ENCODE measurements around the gene MYO15B. TPM values are rescaled to one million over a fixed set of nuclear protein-coding genes. Genes with fewer than 3 reads are reported as not detected.
A peak's percentile ranks its signal among the peaks of the same experiment; 100 is the strongest.

MYO15B gene
- total RNA-seq, 1 donor from 2014 or later = 1.6 TPM

DNA sequence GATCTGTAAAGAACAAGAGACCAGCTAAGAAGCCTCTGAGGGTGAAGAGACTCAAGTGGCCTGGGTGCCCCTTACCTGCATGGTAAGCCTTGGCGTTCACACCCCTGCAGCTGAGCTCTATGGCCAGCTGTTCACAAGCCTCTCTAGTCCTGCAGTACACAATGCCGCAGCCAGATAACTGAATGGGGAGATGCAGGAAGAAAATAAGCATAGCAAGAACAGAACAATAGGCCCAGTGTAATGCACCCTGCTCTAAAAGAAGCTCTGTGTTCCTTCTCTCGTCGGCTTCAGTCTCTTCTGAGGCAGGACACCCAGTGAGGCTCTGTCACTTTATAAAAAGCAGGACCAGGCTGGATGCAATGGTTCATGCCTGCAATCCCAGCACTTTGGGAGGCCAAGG is 73.9 kb downstream of the MYO15B start:
- Histone ChIP-seq H3K36me3 (ENCODE audit: control insufficient read depth, insufficient read depth, low read length) (peaks cover 19% of the 10 kb centered on the region), H3K4me3 (ENCODE audit: low read depth, low read length) (no peak overlapping the region), H3K27me3 (ENCODE audit: control insufficient read depth, insufficient read depth, low read length) (no peaks in the 10 kb centered on the region)
- TF ChIP-seq, protein P1, sequence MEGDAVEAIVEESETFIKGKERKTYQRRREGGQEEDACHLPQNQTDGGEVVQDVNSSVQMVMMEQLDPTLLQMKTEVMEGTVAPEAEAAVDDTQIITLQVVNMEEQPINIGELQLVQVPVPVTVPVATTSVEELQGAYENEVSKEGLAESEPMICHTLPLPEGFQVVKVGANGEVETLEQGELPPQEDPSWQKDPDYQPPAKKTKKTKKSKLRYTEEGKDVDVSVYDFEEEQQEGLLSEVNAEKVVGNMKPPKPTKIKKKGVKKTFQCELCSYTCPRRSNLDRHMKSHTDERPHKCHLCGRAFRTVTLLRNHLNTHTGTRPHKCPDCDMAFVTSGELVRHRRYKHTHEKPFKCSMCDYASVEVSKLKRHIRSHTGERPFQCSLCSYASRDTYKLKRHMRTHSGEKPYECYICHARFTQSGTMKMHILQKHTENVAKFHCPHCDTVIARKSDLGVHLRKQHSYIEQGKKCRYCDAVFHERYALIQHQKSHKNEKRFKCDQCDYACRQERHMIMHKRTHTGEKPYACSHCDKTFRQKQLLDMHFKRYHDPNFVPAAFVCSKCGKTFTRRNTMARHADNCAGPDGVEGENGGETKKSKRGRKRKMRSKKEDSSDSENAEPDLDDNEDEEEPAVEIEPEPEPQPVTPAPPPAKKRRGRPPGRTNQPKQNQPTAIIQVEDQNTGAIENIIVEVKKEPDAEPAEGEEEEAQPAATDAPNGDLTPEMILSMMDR (IDR thresholded peaks at IDR 0.05; ENCODE audit: insufficient read depth, low read length, severe bottlenecking) = no peak
- FAIRE-seq (no peak), DNase-seq (ENCODE audit: low read depth) (no peak)

DNA sequence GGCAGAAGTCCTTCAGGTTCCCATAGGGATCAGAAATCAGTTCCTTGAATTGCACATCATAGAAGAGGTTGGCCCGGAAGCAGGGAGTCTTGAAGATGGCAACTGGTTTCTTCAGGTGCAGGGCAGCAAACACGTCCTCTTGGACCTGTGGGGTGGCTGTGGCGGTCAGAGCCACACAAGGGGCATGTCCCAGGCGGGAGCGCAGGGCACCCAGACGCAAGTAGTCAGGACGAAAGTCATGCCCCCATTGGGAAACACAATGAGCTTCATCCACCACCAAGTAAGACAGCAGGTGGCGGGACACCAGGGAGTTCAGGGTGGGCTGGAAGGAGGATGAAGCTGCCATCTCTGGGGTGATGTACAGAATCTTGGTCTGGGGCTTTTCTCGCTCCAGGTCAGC is 74.9 kb downstream of the MYO15B start:
- no peak for DNase-seq (ENCODE audit: low read depth)

DNA sequence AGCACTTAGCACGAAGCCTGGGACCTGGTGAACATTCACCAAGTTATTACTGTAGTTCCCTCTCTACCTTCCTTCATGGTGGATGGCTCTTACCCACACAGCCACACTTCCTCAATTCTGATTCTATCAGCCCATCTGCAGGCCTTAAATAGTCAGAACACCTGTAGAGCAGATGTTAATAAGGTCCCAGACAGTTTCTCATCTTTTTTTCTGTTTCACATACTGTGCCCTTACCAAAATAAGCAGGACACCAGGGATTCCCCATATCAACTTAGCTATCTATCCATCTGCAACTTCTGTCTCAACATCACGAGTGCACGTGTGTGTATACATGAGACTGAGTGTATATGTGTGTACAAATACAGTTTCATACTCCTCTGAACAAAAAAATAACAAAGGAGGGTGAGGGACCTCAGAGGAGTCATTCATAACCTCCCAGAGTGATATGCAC is 76.5 kb downstream of the MYO15B start:
- DNase-seq (ENCODE audit: low read depth) (no peak), FAIRE-seq (no peak)
- no peak overlapping the region for H3K4me3 ChIP-seq (ENCODE audit: low read depth, low read length)
- H3K27me3 ChIP-seq (ENCODE audit: control insufficient read depth, insufficient read depth, low read length) = no peaks in the 10 kb centered on the region
- TF ChIP-seq, protein P1 (IDR thresholded peaks at IDR 0.05; ENCODE audit: insufficient read depth, low read length, severe bottlenecking) = no peak
- H3K36me3 ChIP-seq (ENCODE audit: control insufficient read depth, insufficient read depth, low read length) = peaks cover 11% of the 10 kb centered on the region

More for the DNA sequence above, 74.9 kb downstream of the MYO15B start:
- Histone ChIP-seq H3K36me3 (ENCODE audit: control insufficient read depth, insufficient read depth, low read length) (peaks cover 14% of the 10 kb centered on the region), H3K4me3 (ENCODE audit: low read depth, low read length) (no peak overlapping the region), H3K27me3 (ENCODE audit: control insufficient read depth, insufficient read depth, low read length) (no peaks in the 10 kb centered on the region)
- FAIRE-seq = no peak
- TF ChIP-seq, protein P1 (IDR thresholded peaks at IDR 0.05; ENCODE audit: insufficient read depth, low read length, severe bottlenecking) = no peak

DNA sequence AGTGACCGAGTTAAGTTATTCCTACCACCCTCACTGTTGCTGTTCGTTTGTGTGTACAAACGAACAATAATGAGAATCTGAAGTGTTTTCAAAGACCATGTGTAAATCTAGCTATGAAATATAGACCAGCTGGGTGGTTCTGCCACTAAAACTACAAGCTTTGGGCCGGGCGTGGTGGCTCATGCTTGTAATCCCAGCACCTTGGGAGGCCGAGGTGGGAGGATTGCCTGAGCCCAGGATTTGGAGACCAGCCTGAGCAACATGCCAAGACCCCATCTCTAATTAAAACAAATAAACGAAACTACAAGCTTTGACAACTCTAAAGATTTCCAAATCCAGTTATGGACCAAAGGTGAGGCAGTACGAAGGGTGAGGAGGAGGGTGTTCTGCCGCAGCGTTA is 78.4 kb downstream of the MYO15B start:
- Histone ChIP-seq H3K36me3 (ENCODE audit: control insufficient read depth, insufficient read depth, low read length) (peaks cover 11% of the 10 kb centered on the region), H3K4me3 (ENCODE audit: low read depth, low read length) (no peak overlapping the region), H3K27me3 (ENCODE audit: control insufficient read depth, insufficient read depth, low read length) (no peaks in the 10 kb centered on the region)
- DNase-seq (ENCODE audit: low read depth) (no peak), FAIRE-seq (no peak)
- TF ChIP-seq, protein P1 (IDR thresholded peaks at IDR 0.05; ENCODE audit: insufficient read depth, low read length, severe bottlenecking) = no peak

DNA sequence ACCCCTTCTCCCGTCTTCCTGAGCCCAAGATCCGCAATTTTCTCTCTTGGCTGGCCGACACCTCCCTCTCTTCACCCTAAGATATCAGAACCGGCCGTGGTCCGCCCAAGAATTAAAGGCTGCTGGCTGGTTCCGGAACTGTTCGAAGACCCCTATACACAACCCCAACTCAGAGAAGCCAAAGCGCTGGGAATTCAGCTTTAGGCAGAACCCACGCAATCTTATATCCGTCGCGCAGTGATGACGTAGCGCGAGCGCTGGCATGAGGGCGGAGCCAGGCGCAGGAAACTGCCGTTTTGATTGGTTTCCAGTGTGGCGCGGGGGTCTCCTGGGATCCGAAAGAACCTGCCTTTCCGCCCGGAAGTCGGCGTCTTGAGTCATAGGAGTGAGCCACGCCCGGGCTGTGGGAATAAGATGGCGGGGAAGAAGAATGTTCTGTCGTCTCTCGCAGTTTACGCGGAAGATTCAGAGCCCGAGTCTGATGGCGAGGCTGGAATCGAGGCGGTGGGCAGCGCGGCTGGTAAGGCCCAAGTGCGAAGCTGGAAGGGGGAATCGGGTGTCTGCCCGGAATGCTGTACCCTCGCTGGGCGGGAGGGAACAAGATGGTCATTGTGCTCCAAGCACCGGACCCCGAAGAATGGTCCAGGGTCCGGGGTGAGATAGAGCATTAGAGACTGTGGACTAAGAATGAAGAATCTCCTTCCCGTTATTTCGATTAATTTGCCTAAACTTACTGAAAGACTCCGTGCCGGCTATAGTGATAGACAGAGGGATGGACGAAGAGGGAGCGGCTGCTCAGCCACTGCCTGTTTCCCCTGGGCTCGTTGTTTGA is 79.6 kb downstream of the MYO15B start, which contains the start of the genes RECQL5 and SAP30BP:
RECQL5 (minus strand) TSS at position 196 of the 832 bp plus-strand sequence. CDS start 597 bp downstream, outside the sequence.
SAP30BP (plus strand) TSS at position 380 of the 832 bp plus-strand sequence; CDS start at position 415, 35 bp downstream.
- Histone ChIP-seq H3K27me3 (ENCODE audit: control insufficient read depth, insufficient read depth, low read length) (no peaks in the 10 kb centered on the region), H3K36me3 (ENCODE audit: control insufficient read depth, insufficient read depth, low read length) (peaks cover 18% of the 10 kb centered on the region), H3K4me3 (ENCODE audit: low read depth, low read length) (peak within 1 kb of the TSS; percentile 92)
- FAIRE-seq = peak; percentile 66
- DNase-seq (ENCODE audit: low read depth) = peak; percentile 91
- TF ChIP-seq, protein P1 (IDR thresholded peaks at IDR 0.05; ENCODE audit: insufficient read depth, low read length, severe bottlenecking) = no peak
